Measurements from ENCODE around the gene DNAH5.
"Not testable (repeated sequence)": the region's sequence is repeated elsewhere in the genome, so short reads cannot be mapped to it uniquely, and the experiment has no call there.

The DNAH5 gene, protein sequence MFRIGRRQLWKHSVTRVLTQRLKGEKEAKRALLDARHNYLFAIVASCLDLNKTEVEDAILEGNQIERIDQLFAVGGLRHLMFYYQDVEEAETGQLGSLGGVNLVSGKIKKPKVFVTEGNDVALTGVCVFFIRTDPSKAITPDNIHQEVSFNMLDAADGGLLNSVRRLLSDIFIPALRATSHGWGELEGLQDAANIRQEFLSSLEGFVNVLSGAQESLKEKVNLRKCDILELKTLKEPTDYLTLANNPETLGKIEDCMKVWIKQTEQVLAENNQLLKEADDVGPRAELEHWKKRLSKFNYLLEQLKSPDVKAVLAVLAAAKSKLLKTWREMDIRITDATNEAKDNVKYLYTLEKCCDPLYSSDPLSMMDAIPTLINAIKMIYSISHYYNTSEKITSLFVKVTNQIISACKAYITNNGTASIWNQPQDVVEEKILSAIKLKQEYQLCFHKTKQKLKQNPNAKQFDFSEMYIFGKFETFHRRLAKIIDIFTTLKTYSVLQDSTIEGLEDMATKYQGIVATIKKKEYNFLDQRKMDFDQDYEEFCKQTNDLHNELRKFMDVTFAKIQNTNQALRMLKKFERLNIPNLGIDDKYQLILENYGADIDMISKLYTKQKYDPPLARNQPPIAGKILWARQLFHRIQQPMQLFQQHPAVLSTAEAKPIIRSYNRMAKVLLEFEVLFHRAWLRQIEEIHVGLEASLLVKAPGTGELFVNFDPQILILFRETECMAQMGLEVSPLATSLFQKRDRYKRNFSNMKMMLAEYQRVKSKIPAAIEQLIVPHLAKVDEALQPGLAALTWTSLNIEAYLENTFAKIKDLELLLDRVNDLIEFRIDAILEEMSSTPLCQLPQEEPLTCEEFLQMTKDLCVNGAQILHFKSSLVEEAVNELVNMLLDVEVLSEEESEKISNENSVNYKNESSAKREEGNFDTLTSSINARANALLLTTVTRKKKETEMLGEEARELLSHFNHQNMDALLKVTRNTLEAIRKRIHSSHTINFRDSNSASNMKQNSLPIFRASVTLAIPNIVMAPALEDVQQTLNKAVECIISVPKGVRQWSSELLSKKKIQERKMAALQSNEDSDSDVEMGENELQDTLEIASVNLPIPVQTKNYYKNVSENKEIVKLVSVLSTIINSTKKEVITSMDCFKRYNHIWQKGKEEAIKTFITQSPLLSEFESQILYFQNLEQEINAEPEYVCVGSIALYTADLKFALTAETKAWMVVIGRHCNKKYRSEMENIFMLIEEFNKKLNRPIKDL (N-terminal part only)

DNA sequence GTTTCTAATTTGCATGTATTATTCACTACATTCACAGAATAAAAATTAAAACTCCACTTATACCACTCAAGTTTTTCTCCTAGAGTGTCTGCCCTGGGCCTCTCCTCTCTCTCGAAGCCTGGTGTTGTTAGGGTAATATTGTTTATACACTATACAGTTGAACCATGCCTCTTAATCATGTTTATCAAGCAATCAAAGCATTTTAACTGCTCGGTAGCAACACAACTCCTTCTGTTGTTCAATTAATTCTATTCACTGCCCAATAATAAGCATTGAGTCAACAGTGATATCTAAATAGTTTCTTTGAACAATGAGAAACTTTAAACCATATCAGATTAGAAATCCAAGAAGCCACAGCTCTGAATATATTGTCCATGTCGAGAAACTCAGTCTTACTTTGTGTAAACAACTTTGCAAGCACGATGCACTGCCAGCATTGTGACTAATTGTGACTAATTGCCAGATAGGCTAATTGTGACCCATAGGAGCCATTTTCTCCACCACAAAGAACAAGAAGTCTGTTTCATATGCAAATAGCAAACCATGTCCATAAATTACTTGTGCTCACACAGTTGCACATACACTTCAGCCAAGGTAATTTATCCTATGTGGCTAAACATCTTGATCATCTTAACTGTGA lies at the start of gene DNAH5:
Gene DNAH5, minus strand, starts transcription at position 129 of the 640 bp plus-strand sequence. CDS start 250 bp downstream, outside the sequence.
- no peak for DNase-seq

DNA sequence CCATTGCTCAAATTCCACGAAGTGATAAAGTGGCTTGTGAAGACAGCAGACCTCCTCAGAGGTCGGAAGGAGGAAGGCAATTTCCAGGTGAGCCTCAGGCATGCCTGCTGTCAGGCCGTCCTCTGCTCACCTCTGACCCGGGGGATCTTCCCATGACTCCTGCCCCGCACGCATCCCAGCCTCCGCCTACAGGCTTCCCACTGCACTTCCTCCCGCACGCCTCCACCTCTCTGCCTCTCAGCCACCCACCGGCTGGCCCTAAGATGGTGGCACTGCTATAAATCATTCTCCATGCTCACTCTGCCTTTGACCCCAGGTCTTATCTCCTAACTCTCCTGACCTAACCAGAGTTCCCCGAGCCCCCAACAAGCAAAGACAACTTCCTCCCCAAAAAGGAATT lies 49.4 kb upstream of the DNAH5 start:
- no peak for DNase-seq

DNA sequence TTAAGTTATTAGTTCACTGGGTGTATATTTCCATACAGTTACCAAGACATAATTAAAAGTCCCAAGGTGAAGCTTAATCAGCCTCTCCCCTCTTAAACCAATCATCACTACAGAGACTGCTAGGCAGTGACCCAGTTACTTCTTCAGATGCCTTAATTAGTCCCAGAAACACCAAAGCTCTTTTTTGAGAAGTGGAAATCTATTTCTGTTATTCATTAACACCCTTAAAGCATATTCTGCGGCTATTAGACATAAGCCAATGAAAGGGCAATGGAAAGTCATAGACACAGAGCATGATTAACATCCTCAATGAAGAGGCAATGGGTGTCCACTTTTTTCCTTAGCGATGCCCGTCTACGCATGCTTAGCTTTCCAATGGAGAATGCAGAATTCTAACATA lies 48.3 kb upstream of the DNAH5 start:
- DNase-seq, result no peak

DNA sequence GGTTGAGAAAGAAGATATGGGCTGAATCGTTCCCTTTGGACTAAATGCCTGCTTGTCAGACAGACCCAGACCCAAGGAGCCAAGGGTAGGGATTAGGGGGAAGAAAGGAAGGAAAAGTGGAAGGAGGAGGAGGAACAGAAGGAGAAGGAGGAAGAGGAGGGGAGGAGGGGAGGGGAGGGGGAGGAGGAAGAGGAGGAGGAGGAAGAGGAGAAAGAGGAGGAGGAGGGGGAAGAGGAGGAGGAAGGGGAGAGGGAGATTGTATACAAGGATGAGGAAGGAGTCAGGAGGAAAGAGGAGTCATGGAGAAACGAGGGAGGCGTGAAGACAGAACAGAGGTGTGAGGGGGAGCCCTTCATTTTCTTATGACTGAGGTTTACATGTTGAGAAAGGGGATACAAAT lies 46.9 kb upstream of the DNAH5 start:
- no peak for DNase-seq

DNA sequence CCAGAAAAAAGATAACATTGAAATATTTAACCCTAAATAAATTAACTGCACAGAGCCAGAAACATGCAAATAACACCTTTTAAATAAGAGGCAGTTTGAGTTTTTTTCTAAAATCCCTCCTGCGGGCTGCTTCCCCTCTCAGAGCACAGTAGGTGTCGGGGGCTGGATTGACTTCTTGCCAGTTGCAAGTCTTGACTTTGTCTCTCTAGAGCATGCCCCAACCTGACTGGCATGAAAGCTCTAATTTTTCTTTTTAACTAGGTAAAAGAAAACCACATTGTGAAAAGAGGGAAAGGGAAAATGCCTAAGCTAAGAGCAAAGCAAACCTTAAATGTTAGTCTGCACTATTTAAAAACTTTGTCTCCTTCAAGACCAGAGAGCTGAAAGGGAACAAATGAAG lies 46.4 kb upstream of the DNAH5 start:
- no peak for DNase-seq

DNA sequence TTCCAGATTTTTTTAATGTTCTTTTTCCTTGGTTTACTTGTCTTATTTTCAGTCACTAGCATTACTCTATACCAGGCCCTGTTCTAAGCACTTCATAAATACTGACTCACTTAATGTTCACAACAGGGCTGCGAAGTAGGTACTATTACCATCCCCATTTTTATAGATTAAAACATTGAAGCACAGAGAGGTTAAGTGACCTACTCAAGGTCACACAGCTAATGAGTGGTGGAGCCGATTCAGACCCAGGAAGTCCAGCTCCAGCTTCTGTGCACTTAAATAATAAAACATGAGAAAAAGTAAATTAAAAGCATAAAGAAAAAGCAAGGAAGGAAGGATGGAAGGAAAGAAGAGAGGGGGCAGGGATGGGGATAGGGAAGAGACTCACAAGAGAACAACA lies 45.3 kb upstream of the DNAH5 start:
- DNase-seq, result no peak

DNA sequence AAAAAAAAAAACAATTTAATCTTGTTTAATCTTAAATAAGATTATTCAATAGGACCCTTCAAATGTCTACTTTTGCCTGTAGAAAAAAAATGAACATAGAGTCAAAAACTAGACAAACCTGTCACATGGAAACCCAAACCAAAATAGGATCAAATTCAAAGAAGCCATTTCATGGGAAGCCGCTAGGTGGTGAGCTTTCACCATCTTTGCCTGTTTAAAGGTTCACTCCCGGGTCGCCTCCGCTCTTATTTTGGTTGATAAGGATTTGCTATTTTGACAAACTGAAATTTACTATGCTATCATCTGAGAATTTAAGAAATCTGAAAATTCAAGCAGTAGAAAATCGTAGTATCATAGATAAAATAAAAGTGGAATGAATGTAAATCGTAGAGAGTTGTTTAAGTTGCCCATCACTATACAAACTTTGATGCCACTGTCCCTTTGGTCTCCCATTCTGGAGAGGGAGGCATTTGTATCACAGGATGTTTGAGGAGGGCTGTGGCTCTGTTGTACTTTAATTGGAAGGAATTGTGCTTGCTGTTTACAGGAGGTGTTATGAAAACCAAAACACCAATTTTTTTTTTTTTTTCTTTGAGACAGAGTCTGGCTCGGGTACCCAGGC lies 43.5 kb upstream of the DNAH5 start:
- DNase-seq, result peak; percentile 82

DNA sequence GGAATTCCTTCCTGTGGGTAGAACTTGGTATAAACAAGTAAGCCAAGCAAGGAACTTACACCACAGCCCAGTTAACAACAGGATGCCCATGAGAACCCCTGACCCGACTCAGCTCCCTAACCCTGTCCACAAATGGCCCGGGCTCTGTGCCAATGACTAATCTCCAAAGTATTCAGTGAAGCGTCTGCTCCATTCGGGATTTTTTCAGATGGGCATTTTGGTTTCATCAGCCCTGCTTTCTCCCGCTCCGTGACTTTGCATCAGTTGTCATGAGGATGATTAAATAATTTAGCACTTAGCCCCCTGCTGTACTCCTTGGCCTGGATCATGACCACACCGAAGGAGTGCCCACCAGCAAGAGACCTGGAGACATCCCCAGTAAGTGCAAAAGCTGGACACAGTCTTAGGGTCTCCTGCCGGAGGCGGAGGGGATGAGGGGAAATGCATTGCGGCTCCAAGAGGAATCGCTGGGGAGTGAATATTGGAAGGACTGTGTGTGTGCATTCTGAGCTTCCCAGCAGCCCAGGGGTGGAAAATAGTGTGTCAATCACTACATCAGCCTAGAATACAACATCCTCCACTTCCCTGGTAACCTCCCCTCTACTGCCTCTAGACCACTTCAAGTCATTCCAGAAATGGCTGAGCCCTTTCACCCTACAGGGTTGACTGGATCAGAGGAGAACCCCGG lies 41.4 kb upstream of the DNAH5 start:
- DNase-seq, result no peak

DNA sequence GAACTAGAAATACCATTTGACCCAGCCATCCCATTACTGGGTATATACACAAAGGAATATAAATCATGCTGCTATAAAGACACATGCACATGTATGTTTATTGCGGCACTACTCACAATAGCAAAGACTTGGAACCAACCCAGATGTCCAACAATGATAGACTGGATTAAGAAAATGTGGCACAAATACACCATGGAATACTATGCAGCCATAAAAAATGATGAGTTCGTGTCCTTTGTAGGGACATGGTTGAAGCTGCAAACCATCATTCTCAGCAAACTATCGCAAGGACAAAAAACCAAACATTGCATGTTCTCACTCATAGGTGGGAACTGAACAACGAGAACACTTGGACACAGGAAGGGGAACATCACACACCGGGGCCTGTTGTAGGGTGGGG lies 40.4 kb upstream of the DNAH5 start:
- not testable (repeated sequence) for DNase-seq

DNA sequence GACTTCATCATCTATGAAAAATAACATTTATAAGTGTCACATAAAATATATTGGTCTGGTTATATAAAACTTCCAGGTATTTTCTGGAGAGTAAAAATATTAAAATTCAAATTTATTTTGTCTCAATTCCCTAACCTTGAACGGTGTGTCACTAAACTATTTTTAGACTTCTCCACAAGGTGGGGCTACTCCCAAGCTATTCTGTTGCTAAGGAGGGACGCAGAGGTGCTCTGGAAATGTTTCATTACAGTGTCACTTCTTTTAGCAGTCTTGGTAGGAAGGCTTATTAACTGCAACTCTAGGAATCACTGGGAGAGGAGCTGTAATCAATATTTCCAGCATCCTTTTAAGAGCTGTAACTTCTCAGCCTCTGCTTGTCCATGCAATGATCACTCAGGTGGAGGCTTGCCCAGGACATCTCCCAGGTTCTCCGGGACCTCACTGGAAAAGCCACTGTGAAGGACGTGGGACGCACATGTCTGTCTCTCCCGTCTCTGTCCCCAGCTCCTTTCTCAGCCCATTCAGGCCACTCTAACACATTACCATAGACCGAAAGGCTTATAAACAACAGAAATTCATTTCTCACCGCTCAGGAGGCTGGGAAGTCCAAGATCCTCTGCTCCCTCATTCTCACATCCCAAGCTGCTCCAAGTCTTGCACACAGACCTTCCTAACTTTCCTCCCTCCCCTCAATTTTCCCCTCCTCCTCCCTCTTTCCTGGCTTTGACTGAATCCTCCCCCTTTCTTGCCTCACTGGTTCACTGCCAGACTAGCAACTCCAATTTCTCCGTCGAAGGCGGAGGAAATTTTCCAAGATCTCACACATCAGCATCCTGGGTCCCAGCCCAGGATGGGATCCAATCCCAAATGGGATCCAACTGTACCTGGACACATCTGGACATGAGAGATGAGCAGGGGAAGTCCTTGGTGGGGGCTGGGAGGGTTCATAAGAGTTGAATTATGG lies 32.7 kb upstream of the DNAH5 start:
- peak; percentile 72 for DNase-seq

DNA sequence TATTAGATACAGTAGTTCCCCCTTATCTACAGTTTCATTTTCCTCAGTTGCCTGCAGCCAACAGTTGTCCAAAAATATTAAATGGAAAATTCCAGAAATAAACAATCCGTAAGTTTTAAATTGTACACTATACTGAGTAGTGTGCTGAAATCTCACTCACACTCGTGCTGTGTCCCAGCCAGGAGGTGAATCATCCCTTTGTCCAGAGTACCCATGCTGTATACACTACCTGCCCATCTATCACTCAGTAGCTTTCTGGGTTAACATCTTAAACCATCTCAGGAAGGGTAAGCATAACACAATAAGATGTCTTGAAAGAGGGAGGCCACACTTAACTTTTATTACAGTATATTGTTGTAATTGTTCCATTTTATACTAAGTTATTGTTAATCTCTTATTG lies 31.7 kb upstream of the DNAH5 start:
- no peak for DNase-seq

DNA sequence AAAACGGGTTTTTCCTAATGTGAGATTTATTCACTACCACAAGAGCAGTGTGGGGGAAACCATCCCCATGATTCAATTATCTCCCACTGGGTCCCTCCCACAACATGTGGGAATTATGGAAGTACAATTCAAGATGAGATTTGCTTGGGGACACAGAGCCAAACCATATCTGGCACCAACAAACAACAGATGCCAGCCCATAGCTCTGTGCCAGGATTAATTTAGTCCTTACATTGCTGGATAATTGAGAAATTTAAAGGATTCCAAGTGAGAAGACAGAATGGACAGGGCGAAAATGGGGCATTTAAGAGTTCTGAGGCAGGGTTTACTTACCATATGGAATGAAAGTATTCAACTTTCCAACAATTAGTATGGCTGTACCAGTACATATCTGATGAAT lies 30.8 kb upstream of the DNAH5 start:
- DNase-seq, result peak; percentile 26

DNA sequence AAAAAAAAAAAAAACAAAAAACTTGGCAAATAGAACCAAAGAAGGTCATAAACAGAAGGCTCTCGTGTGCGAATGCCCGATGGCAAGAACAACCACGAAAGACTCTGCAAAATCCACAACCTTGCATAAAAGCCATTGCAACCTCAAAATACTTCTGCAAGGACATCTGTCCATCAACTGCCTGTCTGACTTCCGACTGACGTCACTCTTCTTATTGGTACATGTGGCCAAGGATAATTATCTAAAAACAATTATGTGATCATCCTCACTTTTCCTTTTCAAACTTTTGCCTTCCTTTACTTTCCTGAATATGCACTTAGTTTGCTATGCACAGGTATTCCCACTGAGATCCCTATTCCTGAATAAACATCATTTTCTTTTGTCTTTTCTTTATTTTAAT lies 29.2 kb upstream of the DNAH5 start:
- no peak for DNase-seq

DNA sequence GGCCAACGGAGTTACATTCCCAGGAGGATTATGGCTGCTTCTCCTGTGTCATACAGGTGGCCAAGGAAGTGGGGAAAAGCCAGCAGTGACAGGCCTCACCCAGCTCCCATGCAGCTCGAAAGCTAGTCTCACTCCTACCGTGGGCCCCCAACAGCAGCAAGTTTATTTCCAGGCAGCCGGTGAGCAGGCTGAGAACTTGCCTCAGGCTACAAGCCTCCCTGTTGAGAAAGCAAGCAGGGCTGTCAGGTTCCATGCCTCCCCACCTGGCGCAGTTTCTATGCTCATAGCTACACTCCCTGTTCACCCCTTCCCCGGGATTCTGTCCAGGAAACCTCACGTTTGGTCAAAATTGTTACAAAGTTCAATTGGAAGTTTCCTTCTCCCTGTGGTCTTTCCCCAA lies 27.5 kb upstream of the DNAH5 start:
- DNase-seq, result no peak

DNA sequence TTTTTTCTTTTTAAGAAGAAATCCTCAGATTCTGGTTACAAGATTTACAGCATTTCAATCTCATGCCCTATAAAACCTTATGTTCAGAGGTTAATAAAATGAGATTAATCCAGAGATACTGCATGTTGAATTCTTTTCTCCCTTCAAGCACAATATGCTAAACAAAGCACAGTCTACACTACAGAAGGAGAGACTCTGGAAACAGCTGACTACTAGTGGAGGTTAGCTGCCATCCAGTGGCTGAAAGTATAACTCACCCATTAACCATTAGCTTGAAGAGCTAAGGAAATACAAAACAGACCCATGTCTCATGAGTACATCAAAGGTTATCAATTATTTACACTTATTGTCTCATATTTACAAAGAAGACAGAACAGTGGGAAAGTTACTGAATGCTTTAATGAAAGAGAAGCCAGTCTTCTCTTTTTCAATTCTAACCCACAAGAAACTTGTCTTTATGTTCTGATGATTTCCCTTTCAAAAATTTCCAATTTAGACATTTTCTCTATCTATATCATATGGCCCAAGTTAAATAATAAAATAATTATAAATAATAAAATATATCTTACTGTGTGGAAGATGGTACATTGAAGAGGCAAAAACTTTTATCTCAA lies 12.7 kb upstream of the DNAH5 start:
- peak; percentile 93 for DNase-seq

DNA sequence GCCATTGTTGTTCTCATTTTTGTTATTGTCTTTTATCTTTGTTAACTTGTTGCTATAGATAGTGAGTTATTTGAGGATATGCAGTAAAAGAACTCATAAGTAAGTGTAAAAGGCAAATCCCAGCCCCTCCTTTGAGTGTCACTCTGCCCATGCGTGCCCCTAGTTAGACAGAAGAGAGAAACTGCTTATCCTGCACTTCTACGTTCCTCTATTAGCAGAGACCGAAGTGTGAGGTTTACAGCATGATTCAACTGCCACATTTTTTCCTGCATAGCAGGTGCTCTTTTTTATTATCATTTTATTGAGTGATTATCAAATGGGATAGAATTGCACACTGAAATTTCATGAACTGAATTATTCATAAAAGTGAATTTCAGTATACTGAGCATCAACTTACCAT lies 12.0 kb upstream of the DNAH5 start:
- no peak for DNase-seq

DNA sequence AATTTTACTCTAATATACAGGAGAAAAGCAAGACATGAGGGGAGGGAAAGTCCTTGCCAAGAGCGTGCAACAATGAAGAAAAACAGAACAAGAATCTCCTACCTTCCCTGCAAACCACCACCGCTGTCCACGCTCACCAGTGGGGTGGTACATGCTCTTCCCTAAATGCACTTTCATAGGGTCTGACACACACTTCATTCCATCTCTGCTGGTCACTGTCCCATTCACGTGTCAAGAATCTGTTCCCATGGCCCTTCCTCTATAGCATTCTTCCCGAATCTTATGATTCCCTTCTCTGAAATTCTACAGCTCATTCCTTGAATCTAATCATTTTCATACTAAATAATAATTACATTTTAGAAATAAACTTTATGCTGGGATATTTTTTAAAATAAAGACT lies 11.4 kb upstream of the DNAH5 start:
- no peak for DNase-seq

DNA sequence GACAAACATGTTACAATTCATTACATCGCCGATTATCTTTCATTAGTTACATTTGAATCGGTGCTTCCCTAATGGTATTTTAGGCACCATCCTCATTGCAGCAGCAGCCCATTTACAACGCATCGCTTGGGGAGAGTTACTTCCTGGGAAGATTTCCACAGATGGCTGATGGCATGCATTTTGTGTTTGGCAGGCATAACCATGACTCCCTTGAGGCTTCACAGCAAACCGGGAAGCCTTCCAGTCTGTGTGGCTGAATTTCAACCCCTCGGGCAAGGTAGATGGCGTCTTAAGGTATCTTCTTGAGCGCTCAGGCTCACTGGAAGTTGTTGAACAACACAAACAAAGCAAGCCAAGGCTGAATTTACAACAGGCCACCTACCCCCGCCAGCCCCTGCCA lies 1.6 kb upstream of the DNAH5 start:
- DNase-seq, result peak; percentile 41

DNA sequence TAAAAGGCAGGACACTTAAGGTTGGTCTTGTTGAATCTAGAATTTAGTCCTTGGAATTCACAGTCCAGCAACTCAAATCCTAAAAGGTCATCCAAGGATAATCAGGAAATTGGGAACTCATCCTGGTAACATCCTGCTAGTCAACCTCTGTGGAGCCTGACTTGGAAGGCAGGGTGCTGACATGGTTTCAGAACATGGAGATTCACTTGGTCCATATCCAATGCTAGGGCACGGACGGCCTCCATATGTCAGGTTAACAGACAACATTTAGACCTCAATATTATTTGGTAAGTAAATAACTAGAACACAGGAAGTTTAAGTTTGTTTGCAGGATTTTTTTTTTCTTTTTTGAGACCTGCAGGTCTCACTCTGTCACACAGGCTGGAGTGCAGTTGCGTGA lies 783 bp upstream of the DNAH5 start:
- no peak for DNase-seq

DNA sequence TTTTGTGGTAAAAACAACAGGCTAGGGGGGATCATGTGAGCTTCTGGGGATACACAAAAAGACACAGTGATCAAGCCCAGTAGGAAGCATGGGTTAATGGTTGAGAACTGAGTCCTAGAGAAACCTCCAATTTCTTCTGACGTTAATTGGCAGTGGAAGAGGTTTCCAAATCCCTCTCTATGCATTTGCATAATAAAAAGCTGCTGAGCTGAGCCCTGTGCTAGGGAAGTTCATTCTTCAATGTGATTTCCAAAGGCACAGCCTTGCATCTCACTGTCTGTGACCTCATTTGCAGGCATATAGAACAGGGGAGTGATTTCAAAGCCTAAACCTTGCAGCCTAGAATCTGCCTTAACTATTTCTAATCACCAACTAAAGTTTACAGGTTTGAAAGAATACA lies 812 bp downstream of the DNAH5 start:
- no peak for DNase-seq

All from NCI-H1694 (cell line).